CD4-positive, alpha-beta T cell treated with Interleukin-15 for 1 hour (primary cell): ENCODE data around the gene SLC5A4.
A peak's percentile ranks its signal among the peaks of the same experiment; 100 is the strongest.
"Not testable (repeated sequence)": the region's sequence is repeated elsewhere in the genome, so short reads cannot be mapped to it uniquely, and the experiment has no call there.

ENCODE experiments used
- DNase-seq: peaks from one replicate; pipeline ENCODE4 v3.0.0-alpha.2; 2020

SLC5A4 gene

DNA sequence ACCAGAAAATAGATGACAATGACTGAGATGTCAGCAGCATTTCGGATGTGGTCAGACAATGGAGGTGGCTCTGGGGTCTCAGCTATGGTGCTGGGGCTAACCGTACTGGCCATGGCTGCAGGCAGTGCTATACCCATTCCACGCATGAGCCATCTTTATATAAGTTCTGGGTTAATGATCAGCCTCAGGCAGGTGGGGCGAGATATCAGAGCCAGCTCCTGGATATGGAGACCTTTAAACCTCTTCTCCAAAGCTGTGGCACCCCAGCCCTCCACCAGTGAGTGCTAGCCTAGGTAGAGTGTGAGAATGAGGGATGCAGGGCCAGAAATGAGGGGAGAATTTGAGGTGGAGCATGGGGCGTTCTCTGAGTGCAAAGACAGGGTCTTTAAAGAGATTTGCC, at the start of gene SLC5A4:
Gene SLC5A4 (minus strand): TSS at position 131 of the 400 bp plus-strand sequence. CDS start 18 bp downstream, at position 113.
- no peak for DNase-seq

DNA sequence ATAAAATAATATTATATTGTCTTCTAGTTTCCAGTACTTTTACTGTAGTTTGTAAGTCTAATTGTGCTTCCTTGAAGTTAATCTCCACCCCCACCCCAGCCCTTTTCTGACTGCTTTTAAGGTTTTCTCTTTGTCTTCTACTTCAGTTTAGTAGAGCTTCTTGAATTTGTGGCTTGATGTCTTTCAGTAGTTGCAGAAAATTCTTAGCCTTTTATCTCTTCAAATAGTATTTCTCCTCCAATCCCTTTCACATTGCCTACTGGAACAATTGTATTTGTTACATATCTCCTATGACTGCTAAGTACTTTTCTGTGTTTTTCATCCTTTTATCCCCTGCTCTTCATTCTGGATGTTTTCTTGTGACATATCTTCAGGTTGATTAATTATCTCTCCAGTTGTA, 38.8 kb upstream of the SLC5A4 start:
- DNase-seq: not testable (repeated sequence)

DNA sequence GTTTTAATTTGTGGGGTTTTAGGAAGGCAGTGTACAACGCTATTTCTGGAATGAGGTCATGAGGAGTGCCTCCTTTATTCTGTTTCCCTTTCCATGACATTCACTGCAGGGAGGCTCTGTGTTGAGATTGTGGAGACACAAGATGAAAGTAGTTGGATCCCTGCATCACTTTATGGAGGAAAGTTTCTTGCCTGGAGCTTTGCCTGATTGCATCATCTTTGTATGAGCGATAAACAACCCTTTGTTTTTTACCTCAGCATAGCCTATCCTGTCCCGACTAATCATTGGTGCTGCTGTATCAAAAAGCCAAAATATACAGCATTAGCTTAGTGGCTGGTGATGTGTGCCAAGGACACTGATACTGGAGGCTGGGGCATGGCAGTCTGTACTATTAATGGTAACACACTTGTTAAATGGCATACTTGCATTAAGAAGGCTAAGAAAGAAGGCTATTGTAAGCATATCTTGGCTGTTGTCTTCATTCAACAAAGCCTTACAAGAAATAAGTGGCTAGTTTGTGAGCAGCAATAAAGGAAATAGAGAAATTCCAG, 31.2 kb upstream of the SLC5A4 start:
- DNase-seq: no peak

DNA sequence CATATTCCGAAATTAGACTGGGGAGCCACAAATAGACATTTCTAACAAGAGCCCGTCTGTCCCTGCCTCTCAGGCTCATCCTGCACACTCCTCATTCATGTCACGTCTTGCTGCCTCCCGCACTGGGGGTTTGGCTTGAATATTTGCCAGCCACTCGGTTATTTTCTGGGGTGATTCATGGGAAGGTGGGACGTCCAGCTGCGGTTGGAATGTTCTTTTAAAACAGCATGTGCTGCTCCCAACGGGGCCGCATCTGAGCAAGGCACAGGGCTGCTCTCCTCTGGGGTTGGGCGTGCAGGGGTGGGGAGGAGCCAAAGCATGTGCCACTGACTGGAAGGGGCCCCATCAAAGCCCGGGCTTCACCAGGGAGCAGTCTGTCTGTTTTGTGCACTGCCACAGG, 25.9 kb upstream of the SLC5A4 start:
- DNase-seq: no peak

DNA sequence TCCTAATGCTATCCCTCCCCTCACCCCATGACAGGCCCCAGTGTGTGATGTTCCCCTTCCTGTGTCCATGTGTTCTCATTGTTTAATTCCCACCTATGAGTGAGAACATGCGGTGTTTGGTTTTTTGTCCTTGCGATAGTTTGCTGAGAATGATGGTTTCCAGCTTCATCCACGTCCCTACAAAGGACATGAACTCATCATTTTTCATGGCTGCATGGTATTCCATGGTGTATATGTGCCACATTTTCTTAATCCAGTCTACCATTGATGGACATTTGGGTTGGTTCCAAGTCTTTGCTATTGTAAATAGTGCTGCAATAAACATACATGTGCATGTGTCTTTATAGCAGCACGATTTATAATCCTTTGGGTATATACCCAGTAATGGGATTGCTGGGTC, 20.2 kb upstream of the SLC5A4 start:
- DNase-seq: not testable (repeated sequence)

DNA sequence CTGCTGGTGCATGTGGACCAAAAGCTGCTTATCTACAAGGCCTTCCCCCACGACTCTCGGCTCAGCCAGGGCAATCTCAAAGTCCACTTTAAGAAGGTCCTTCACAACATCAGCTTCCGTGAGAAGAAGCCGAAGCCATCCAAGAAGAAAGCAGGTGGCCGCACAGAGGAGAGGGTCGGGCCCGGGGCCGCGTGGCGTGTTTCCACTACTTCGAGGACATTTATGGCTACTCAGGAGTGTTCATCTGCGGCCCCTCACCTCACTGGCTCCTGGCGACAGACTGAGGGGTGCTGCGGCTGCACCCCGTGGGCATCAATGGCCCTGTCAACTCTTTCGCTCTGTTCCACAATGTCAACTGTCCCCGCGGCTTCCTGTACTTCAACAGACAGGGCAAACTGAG, 16.2 kb upstream of the SLC5A4 start:
- DNase-seq: no peak

DNA sequence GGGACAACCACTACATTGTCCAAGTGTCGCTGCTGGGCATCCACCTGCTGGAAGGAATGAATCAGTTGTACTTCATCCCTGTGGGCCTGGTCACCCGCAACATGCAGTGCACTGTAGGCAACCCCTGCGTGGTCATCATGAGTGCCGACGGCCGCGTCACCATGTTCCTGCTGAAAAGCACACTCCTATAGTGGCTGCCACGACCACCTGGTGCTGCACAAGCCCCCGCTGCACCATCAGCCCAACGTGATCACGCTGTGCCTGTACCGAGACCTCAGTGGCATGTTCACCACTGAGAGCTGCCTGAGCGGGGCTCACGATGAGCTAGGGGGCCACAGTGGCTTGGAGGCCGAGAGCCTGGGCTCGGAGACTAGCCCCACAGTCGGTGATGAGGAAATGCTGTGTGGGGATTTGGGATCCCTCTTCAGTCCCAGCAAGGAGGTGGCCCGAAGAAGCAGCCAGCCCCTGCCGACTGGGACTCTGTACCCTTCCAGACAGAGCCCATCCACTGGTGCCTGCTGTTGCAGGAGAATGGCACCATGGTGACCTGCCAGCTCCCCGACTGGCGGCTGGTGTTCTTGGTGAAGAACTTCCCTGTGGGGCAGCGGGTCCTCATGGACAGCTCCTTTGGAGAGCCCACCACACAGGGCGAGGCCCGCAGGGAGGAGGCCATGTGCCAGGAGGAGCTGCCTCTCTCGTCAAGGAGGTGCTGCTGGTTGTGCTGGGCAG, 15.7 kb upstream of the SLC5A4 start:
- no peak for DNase-seq

DNA sequence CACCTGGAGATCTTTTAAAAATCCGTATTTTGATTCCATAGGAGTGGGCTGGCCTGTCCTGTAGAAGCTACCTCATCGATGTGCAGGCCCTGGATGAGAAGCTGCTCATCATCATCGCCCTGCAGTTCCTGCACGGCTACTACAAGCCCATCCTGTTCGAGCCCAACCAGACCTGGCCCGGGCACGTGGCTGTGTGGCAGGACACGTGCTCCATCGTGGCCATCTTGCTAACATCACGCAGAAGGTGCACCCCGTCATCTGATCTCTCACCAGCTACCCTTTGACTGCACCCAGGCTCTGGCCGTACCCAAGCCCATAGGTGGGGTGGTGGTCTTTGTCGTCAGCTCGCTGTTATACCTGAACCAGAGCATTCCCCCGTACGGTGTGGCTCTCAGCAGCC, 14.2 kb upstream of the SLC5A4 start:
- no peak for DNase-seq

DNA sequence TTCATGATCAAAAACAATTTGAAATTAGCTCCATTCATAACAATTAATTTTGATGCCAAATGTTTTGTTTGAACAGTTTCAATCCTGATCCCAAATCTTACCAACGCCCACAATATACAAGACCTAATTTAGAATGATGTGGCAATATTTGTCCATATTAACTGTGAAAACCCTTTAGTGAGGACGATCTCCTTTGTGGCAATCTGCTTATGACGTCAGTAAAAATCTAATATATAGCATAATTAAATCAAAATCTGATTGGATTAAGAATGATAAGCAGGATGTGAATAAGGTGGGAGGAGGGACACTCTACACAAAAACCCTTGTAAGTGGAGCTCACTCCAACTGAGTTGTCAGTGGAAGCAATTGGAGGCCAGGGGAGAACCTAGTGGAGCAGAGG, 11.9 kb upstream of the SLC5A4 start:
- DNase-seq: no peak

DNA sequence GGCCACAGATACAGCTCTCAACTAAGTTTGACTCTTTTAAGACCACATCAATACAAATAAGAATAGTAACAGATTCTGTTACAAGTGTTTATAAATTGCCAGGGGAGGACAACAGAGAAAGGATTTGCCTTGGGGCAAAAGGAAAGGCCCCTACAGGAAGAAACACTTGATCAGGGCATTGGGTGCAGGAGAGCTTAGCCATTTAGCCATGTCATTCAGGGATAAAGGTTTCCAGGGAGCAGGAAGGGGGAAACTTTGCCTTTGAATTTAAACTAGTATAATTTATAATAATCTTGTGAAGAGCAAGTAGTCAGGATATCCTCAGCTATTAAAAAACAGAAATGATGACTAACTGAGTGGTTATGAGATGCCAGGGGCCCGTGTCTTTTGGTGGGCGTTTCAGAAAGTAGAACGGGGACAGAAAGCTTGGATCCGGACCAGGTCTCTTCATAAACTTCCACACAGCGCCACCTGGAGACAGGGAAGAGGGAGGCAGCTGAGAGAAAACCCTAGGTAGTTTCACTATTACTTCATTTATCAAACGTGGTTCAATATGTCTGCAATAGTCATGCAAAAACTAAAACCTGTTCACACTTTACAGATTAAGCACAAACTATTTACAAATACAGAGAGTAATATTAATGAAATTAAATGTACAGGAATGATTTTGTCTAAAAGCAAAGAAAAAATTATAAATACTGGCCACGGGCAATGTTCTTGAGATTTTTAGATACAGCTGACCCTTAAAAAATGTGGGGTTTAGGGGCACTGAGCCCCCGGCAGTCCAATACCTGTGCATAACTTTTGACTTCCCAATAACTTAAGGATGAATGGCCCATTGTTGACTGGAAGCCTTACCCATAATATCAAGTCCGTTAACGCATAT, 11.0 kb upstream of the SLC5A4 start:
- peak; percentile 52 for DNase-seq

DNA sequence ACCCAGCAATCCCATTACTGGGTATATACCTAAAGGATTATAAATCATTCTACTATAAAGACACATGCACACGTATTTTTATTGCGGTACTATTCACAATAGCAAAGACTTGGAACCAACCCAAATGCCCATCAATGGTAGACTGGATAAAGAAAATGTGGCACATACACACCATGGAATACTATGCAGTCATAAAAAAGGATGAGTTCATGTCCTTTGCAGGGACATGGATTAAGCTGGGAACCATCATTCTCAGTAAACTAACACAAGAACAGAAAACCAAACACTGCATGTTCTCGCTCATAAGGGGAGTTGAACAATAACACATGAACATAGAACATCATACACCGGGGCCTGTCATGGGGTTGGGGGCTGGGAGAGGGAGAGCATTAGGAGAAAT, 8.5 kb upstream of the SLC5A4 start:
- DNase-seq: not testable (repeated sequence)

DNA sequence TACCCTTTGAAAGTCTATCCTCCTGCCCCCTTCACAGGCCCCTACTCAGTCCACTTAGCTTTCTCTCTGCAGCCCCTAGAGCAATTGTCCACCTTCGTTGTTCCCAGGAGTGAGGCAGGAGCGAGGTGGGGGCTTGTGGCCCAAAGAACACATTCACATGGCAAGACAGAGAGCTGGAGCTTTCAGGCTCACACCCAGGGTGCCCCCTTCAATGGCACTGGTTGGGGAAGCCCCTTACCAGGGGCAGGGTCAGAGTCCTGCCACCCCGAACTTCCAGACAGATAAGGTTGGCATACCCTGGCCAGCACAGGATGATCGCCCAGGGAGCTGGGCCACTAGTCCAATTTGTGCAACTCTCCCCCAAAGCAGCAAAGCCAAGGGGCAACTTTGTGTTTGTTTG, 6.2 kb upstream of the SLC5A4 start:
- no peak for DNase-seq

DNA sequence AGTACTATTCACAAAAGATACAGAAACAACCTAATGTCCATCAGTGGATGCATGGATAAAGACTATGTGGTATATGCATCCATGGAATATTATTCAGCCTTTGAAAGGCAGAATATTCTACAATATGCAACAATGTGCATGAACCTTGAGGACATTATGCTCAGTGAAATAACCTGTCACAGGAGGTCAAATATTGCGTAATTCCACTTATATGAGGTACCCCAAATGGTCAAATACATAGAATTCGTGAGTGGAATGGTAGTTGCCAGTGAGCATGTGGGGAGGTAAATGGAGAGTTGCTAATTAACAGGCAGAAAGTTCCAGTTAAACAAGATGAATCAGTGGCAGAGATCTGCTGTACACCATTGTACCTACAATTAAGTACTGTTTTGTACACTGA, 3.6 kb upstream of the SLC5A4 start:
- no peak for DNase-seq

DNA sequence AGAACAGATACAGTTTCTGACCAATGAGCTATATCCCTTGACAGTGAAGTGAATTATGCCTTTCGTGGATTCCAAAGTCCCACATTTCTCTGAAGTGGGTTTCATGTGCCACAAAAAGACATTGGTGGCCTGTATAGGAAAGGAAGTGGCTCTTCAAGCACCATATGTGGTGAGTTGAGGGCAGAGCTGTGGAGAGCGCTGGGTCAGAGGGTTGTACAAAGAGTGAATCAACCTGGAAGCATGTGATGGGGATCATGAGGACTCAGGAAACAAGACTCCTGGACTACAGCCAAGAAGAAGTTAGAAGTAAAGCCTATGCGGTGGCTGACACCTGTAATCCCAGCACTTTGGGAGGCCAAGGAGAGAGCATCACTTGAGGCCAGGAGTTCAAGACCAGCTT, 579 bp upstream of the SLC5A4 start:
- DNase-seq: no peak

DNA sequence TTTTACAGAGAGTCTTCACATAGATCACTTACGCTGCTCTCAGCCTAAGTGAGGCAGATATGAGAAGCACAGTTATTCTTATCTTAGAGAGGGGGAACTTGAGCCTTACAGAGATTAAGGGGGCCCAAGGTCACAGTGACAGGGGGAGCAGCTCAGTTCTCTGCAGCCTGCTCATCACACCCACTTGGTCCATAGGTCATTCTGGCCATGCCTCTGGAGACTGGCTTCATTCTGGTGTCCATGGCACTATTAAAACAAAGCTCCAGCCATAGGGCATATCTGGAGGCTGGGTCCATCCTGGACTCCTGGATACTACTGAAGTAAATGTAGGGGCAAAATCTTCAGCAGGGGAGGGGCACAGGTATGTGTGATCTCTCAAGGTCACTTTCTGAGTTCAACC, 5.9 kb downstream of the SLC5A4 start:
- no peak for DNase-seq

DNA sequence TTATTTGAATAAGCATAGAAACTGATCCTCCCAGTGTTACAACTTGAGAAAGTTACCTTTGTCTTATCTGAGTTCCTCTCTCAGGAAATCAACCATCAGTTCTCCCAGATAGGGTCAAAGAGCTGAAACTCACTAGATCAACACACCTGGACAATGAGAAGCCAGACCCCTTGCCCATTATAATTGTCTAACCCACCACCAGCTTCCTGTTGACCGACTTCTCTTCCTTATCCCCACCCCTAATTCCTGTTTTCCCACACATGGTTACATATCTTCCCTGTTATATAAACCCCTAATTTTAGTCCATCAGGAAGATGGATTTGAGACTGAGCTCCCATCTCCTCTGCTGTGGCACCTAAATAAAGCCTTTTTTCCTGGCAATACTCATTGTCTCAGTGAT, 6.9 kb downstream of the SLC5A4 start:
- DNase-seq: no peak

DNA sequence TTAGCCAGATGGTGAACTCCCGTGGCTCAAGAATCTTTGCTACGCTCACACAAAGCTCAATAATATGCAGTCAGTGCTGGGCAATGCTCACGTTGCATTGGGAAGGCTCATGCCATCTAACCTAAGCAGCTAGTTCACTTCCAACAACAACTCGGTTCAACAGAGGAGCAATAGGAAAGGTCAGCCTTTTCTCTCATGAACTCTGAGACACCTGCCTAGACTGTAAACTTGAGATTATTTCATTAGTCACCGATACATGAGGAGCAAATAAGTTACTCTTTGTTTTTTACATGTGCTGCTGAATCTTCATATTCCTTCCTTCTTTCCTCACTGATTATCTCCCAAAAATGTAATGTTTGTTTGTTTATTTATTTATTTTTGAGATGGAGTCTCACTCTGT, 9.0 kb downstream of the SLC5A4 start:
- DNase-seq: no peak

DNA sequence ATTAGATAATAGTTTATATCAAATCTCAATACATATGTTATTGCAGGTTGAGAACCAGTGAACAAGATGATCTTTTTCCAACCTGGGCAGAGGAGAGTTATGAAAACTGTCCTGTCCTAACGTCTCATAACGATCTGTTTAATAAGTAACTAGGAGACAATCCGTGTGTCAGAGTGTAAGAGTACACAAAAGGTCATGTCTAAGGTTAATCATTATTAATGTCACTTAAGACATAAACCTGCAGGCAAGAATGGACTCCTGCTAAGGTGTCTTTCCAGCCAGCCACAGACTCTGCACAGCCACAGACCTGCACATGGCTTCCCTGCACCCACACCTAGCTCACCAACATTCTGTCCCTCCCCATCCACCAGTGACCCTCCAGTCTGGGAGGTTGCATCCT, 10.1 kb downstream of the SLC5A4 start:
- DNase-seq: no peak

DNA sequence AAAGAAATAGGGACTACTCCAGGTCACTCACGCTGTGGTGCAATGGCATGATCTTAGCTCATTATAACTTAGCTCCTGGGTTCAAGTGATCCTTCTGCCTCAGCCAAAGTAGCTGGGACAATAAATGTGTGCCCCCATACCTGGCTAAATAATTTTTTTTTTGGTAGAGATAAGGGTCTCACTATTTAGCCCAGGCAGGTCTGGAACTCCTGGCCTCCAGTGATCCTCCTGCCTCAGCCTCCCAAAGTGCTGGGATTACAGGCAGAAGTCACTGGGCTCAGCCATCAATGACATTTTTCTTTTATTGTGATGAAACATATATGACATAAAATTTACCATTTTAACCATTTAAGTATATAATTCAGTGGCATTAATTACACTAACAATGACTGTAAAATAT, 10.6 kb downstream of the SLC5A4 start:
- DNase-seq: no peak

DNA sequence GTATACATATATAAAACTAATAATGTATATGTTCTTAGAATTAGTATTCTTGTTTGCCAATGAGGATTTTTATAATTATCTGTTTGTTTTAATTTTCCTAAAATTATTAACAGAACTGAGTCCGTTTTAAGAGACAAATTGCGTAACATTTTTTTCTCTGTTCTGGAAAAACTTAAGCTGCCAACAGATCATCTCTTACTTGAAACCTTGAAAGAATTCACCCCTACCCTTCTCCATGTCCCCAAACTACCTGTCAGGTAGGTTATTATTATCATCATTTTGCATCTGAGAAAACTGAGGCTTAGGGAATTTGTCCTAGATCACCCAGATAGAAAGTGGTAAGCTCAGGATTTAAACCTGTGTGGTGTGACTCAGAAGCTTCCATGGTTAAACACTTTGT, 14.7 kb downstream of the SLC5A4 start:
- DNase-seq: no peak

DNA sequence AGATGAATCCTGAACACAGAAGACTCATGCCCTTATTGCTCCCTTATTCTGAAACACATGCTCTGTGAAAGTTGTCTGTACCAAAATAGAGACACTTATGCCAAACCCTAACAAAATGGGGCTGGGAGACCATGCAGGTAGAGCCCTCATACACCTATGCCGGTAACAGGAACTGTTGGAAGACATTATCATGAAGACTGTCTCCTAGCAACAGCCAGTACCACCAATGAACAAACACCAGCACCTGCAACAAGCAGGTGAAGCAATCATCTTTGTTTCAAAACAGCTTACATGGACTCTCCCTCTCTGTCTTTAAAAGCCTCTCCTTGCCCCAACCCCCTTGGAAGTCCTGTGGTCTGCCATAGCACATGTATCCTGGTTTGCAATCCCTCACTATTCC, 17.2 kb downstream of the SLC5A4 start:
- DNase-seq: no peak

DNA sequence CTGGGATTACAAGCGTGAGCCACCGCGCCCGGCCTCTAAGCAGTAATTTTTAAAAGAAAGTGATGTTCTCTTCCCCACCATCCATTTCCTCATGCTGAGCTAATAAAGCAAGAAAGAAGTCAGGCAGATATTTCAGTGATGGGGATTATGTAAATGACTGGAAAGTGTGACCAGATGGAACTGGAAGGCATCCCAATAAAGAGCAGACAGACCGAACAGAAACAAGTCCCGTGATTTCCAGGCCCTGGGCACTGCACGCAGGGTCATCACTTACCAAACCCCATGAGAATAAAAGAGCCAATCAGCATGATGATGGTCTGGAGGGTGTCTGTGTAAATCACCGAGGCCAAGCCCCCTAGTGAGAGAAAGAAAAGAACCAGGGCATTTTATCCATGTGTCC, 18.2 kb downstream of the SLC5A4 start:
- no peak for DNase-seq

DNA sequence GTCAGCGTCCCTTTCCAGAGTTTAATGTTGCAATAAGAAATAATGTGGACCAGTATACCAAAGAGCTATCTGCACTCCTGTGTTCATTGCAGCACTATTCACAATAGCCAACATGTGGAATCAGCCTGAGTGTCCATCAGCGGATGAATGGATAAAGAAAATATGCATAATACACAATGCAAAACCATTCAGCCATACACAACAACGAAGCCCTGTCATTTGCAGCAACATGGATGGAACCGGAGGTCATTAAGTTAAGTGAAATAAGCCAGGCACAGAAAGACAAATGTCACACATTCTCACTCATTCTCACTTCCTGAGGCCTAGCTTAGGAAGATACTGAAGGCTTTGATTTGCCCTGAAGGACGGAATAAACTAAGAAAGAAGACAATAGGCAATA, 22.1 kb downstream of the SLC5A4 start:
- no peak for DNase-seq

DNA sequence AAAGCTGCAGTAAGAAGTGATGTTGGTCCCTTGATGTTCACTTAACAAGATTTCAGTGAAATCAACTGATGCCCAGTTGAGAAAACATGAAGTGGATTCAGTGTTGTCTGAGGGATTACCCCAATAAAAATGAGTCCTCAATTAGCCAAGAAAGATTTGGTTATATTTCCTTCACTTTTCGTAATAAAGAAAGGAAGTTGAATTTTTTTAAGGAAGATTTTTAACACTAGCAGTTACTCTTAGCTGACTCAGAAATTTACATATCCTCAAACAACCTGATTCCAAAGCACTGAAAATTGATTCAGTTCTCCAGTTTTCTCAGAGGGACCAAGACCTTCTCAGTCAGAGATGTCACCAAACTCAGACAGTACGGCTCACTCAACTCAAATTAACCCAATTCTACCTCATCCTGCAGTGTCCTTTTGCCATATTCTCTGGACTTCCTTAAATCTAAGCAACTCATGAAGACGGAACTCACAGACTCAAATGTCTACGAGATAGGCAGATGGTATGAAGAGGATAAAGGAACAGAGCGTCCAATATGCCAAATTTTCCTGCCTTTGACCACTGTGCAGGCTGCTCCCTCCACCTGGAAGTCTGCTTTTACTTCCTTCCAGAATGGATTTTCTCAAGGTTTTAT, 22.8 kb downstream of the SLC5A4 start:
- no peak for DNase-seq
